Measurements from ENCODE around the gene TAS2R13. TPM values are rescaled to one million over a fixed set of nuclear protein-coding genes. Genes with fewer than 3 reads are reported as not detected.

TAS2R13 gene
- not detected in 5 replicates for total RNA-seq (2022; extraction: Qiagen RNA extraction)

DNA sequence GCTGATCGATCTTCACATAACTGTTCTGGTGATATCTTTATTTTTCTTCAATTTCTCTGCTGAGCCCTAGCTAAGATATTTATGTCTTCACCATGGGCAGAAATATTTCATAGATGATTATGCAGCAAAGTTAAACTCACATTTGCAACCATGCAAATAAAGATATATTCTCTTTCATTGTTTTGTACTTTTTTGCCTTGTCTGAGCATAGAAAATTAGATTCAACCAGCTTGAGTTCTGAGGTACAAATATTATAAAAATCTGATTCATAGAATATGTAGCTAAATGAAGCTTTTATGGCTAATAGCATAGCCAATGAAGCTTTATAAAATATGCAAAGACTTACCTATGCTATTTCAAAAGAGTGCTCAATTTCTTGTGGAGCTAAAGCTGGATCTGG is at the start of gene TAS2R13:
Gene TAS2R13 (minus strand): TSS at position 101 of the 400 bp plus-strand sequence. CDS start 264 bp downstream, outside the sequence.

DNA sequence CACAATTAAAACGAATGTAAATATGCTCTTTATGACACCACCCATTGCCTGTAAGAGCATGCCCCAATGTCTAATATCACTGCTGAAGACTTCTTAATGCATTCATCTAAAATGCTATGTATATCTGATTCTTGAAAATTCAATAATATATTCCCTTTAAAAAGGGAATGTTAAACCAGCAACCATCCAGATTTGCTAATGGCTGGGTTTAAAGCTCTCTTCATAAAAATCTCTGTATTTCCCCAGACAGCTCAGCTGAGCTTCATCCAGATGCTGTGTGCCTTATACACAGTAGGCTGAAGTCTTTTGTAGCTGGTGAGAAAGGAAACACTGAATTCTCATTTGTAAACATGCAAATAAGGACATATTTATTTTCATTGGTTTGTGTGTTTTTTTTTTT is 29.8 kb upstream of the TAS2R13 start, which contains the start of gene TAS2R14:
Gene TAS2R14 (minus strand): TSS at position 101 of the 400 bp plus-strand sequence. CDS start 56 bp downstream, at position 45.

GRCh38 chr12:10928746-10929286 is 19.5 kb upstream of the TAS2R13 start, which contains the start of gene PRH2:
Gene PRH2, plus strand, starts transcription at chr12:10929236. Its CDS starts 38 bp downstream, at chr12:10929274.

GRCh38 chr12:10884086-10884725 is 25.2 kb downstream of the TAS2R13 start, which contains the start of gene PRH1:
Gene PRH1, minus strand, starts transcription at chr12:10884255. Its CDS starts 38 bp downstream, at chr12:10884217.

Other genes with a start within 250 kb of the TAS2R13 start
- 0.11 to 0.51 TPM (median 0.20 TPM) in 5 replicates for gene STYK1, start 235.5 kb downstream of the TAS2R13 start, total RNA-seq (2022; extraction: Qiagen RNA extraction)
- 248 to 287 TPM (median 273 TPM) in 5 replicates for gene YBX3, start 186.2 kb downstream of the TAS2R13 start, total RNA-seq (2022; extraction: Qiagen RNA extraction)
- gene TAS2R7, start 106.9 kb downstream of the TAS2R13 start, total RNA-seq (2022; extraction: Qiagen RNA extraction): not detected in 5 replicates
- not detected in 5 replicates for gene TAS2R8, start 102.3 kb downstream of the TAS2R13 start, total RNA-seq (2022; extraction: Qiagen RNA extraction)
- gene TAS2R9, start 99.4 kb downstream of the TAS2R13 start, total RNA-seq (2022; extraction: Qiagen RNA extraction): not detected in 5 replicates
- gene TAS2R10, start 83.2 kb downstream of the TAS2R13 start, total RNA-seq (2022; extraction: Qiagen RNA extraction): 0.11 to 0.13 TPM in 2 of 5 replicates, not detected in the others
- gene PRR4, start 60.1 kb downstream of the TAS2R13 start, total RNA-seq (2022; extraction: Qiagen RNA extraction): 1.1 to 3.9 TPM (median 3.0 TPM) in 5 replicates
- 1.8 to 3.2 TPM (median 2.4 TPM) in 5 replicates for gene PRH1, start 25.3 kb downstream of the TAS2R13 start, total RNA-seq (2022; extraction: Qiagen RNA extraction)
- 0.26 to 0.27 TPM in 2 of 5 replicates, not detected in the others for gene PRH2, start 19.7 kb upstream of the TAS2R13 start, total RNA-seq (2022; extraction: Qiagen RNA extraction)
- 0.28 to 0.62 TPM (median 0.55 TPM) in 5 replicates for gene TAS2R14, start 29.7 kb upstream of the TAS2R13 start, total RNA-seq (2022; extraction: Qiagen RNA extraction)
- not detected in 5 replicates for gene TAS2R50, start 77.3 kb upstream of the TAS2R13 start, total RNA-seq (2022; extraction: Qiagen RNA extraction)
- gene TAS2R20, start 88.7 kb upstream of the TAS2R13 start, total RNA-seq (2022; extraction: Qiagen RNA extraction): 0.06 to 0.12 TPM (median 0.11 TPM) in 3 of 5 replicates, not detected in the others
- 0.09 to 0.15 TPM in 2 of 5 replicates, not detected in the others for gene TAS2R19, start 113.1 kb upstream of the TAS2R13 start, total RNA-seq (2022; extraction: Qiagen RNA extraction)
- gene TAS2R31, start 121.8 kb upstream of the TAS2R13 start, total RNA-seq (2022; extraction: Qiagen RNA extraction): 0.08 to 0.27 TPM (median 0.11 TPM) in 4 of 5 replicates, not detected in the other
- not detected in 5 replicates for gene TAS2R46, start 152.7 kb upstream of the TAS2R13 start, total RNA-seq (2022; extraction: Qiagen RNA extraction)
- not detected in 5 replicates for gene TAS2R43, start 182.8 kb upstream of the TAS2R13 start, total RNA-seq (2022; extraction: Qiagen RNA extraction)
- gene TAS2R30, start 225.1 kb upstream of the TAS2R13 start, total RNA-seq (2022; extraction: Qiagen RNA extraction): not detected in 5 replicates